GM12878 (cell line): ENCODE data around the gene MYH2.

Source experiments
- CBX5 ChIP-seq: sonication (generic); IDR thresholded peaks from 2 replicates; pipeline ENCODE4 v1.6.1; 2016; ENCODE audit warnings: low read depth, moderate library complexity, mild to moderate bottlenecking, inconsistent platforms
- CHD2 ChIP-seq: IDR thresholded peaks from 2 replicates; pipeline ENCODE4 v1.6.1; 2011; ENCODE audit warnings: low read depth, low read length, improper control_type of control experiment, borderline replicate concordance
- NR2C2 ChIP-seq: IDR thresholded peaks from 2 replicates; pipeline ENCODE4 v1.6.1; 2011; ENCODE audit warnings: borderline replicate concordance, low read depth; ENCODE audit not compliant: control insufficient read depth, insufficient read length
- POLR2A ChIP-seq: IDR thresholded peaks from 2 replicates; pipeline ENCODE4 v1.6.1; 2011; ENCODE audit warnings: low read depth, mild to moderate bottlenecking, low read length
- RBBP5 ChIP-seq: fragments of 200-600 bp; sonication (generic); conservative IDR thresholded peaks from 2 replicates; pipeline ENCODE4 v1.6.1; 2016
- SUZ12 ChIP-seq: fragments of 200-600 bp; sonication (generic); IDR thresholded peaks from one replicate; pipeline ENCODE4 v1.6.1; 2018; ENCODE audit warnings: antibody characterized with exemption, mild to moderate bottlenecking; ENCODE audit not compliant: unreplicated experiment
- TF ChIP-seq, protein P1 (sequence below), 3 experiments: IDR thresholded peaks in 2 of 3; conservative IDR thresholded peaks in 1 of 3; 2 replicates each; pipeline ENCODE4 v1.5.1; 2011; ENCODE audit warnings: low read depth in 3 of 3, low read length in 3 of 3, mild to moderate bottlenecking in 3 of 3, control low read depth in 2 of 3, moderate library complexity in 2 of 3, inconsistent platforms in 1 of 3, mixed read lengths in 1 of 3; ENCODE audit not compliant: control insufficient read depth in 2 of 3, insufficient read depth in 1 of 3; ENCODE audit errors: extremely low read depth in 1 of 3
- TF ChIP-seq, protein P2 (sequence below): fragments of 450-650 bp; conservative IDR thresholded peaks from 2 replicates; pipeline ENCODE4 v1.6.1; 2017; ENCODE audit warnings: mild to moderate bottlenecking, moderate library complexity

DNA sequence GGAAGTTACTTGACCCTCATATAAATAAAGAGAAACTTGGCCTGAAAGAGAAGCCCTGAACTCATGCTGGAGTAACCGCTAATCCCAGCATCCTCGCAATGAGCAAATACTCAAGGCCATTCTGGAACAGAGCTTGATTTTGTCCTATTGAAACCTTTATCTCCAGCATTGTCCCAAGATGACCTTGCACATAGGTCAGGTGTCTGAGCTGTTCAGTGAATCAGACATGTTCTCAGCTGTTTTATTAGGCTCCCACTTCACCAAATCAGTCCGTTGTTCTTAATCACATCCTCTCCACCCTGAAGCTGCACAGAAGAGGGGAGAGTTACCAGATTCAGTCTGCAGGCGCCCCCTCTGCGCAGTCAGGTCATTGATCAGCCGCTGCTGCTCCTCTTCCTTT is 22.0 kb downstream of the MYH2 start:
- TF ChIP-seq, protein P1, sequence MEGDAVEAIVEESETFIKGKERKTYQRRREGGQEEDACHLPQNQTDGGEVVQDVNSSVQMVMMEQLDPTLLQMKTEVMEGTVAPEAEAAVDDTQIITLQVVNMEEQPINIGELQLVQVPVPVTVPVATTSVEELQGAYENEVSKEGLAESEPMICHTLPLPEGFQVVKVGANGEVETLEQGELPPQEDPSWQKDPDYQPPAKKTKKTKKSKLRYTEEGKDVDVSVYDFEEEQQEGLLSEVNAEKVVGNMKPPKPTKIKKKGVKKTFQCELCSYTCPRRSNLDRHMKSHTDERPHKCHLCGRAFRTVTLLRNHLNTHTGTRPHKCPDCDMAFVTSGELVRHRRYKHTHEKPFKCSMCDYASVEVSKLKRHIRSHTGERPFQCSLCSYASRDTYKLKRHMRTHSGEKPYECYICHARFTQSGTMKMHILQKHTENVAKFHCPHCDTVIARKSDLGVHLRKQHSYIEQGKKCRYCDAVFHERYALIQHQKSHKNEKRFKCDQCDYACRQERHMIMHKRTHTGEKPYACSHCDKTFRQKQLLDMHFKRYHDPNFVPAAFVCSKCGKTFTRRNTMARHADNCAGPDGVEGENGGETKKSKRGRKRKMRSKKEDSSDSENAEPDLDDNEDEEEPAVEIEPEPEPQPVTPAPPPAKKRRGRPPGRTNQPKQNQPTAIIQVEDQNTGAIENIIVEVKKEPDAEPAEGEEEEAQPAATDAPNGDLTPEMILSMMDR (IDR thresholded peaks at IDR 0.05 in 2 of 3, conservative IDR thresholded peaks at IDR 0.05 in 1 of 3; ENCODE audit: control insufficient read depth in 2 of 3, extremely low read depth in 1 of 3, insufficient read depth in 1 of 3, low read depth in 3 of 3, low read length in 3 of 3) = no peak
- TF ChIP-seq CBX5 (no peak), SUZ12 (no peak), RBBP5 (no peak), POLR2A (no peak), NR2C2 (no peak), CHD2 (no peak)
- TF ChIP-seq, protein P2, sequence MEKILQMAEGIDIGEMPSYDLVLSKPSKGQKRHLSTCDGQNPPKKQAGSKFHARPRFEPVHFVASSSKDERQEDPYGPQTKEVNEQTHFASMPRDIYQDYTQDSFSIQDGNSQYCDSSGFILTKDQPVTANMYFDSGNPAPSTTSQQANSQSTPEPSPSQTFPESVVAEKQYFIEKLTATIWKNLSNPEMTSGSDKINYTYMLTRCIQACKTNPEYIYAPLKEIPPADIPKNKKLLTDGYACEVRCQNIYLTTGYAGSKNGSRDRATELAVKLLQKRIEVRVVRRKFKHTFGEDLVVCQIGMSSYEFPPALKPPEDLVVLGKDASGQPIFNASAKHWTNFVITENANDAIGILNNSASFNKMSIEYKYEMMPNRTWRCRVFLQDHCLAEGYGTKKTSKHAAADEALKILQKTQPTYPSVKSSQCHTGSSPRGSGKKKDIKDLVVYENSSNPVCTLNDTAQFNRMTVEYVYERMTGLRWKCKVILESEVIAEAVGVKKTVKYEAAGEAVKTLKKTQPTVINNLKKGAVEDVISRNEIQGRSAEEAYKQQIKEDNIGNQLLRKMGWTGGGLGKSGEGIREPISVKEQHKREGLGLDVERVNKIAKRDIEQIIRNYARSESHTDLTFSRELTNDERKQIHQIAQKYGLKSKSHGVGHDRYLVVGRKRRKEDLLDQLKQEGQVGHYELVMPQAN = no peak
